NCI-H1694 treated with DMSO at 0.1 percent for 48 hours (cell line): ENCODE results near the gene ZNF768.
A peak's percentile ranks its signal among the peaks of the same experiment; 100 is the strongest.
"Not testable (repeated sequence)": the region's sequence is repeated elsewhere in the genome, so short reads cannot be mapped to it uniquely, and the experiment has no call there.

ENCODE experiments used
- DNase-seq: peaks from one replicate; lab custom pipeline; 2025; lab: John Stamatoyannopoulos, UW

The ZNF768 gene

DNA sequence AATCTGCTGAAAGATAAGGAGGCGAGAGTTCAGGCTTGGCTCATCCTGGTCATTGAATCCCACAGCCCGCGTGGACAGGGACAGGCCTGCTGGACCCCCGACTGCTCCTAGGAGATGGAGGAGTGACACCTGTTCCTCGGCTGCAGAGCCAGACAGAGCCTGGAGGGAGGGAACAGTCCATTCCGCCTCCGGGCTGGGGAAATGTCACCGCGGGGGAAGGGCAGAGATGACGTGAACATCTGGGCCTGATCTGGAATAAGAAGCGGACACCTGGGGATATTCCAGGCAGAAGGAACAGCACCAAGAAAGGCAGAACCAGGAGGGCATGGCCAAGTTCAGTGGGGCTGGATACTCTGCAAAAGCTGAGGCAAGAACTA is 6.8 kb upstream of the ZNF768 start:
- no peak for DNase-seq

DNA sequence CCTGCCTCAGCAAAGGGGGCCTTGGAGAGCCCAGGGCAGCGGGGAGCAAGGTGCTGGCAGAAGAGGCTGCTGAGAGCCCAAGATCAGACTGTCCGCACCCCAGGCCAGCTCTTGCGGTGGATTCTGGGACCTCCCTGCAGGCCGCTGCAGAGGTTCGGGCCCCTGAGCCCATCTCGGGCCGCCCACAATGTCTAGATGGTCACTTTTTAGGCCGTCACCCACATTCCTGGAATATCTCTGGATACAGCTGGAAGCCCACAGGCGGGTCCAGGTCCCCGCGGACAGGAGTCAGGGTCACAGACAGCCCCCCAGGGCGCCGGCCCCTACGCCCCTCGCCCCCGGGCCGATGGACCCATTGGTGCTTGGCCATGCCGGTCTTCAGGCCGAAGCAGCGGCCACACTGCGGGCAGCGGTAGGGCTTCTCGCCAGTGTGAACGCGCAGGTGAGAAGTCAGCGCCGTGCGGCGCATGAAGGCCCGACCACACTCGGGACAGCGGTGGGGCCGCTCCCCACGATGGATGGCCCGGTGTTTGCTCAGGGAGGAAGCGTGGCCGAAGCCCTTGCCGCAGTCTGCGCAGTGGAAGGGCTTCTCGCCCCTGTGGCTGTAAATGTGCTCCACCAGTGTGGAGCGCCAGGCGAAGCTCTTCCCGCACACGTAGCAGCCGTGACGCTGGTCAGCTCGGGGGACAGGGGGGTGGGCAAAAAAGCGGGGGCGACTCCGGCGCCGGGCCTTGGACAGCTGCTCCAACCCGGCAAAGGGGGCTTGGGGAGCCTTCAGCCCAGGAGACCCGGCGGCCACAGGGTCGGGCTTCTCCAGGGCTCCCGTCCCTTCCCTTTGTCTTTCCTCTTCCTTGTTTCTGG is 6.1 kb upstream of the ZNF768 start:
- DNase-seq, result no peak

DNA sequence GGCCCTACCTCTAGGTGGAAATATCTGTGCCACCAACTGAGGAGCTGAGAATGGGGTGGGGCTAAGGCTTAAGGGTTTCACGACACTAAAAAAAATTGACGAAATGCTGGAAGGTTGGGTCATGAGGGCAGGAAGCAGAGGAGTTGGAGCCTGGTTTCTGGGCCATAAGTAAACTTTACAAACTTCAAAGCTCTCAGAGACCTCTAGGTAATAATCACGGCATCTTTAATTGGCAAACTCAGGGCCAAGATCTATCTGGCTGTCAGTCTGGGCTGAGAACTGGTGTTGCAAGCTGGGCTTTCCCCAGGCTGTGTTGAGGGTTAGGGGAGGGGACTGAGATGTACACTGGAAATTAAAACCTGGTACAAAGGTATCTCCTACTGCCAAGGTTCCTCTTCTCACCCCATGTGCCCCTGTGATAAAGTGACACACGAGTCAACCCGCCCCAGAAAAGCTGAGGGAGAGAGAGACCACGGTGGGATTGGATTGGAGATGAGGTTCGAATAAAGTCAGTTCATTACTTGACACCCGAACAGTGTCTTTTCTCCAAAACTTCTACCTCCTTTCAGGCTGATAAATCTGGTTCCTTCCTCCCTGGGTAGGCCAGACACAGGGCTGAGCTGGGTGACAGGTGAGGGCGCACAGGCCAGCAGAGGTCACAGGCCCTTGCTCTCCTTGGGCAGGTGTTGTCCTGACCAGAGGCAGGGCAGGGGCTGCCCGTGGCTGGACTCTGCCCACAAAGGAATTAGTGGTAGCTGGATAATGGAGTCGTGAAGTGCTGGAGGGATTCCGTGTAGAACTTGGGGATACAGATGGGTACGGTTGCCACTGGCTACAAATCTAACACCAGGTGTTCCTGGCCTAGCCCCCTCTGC is 4.0 kb upstream of the ZNF768 start:
- DNase-seq, result no peak

DNA sequence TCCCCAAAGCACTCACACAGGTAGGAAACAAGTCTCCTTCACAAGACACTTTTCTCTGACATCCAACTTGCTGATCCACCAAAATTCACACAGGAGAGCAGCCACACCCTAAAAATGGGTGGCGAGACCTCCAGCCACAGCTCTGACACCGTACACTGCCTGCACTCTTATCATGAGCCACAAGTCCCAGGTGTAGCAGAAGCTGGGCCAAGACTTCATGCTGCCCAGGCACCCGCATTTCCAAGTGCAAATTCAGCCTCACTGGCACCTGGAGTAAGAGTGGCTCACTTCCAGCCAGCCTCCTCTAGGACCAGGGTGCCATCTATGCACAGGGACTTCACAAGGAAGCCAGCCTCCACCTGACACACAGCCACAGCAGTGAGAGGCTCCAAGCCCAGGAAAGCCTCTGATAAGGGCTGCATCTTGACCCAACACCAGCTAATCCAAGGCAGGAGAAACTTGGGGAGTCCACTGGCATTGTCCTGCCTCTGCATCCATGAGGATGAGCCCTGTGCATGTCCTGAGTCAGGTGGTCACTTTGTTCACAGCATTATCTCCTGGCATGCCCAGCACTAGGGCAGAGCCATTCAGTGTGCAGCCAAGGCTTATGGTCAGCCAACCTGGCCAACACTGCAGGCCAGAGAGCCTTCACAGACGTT is 2.6 kb upstream of the ZNF768 start:
- no peak for DNase-seq

DNA sequence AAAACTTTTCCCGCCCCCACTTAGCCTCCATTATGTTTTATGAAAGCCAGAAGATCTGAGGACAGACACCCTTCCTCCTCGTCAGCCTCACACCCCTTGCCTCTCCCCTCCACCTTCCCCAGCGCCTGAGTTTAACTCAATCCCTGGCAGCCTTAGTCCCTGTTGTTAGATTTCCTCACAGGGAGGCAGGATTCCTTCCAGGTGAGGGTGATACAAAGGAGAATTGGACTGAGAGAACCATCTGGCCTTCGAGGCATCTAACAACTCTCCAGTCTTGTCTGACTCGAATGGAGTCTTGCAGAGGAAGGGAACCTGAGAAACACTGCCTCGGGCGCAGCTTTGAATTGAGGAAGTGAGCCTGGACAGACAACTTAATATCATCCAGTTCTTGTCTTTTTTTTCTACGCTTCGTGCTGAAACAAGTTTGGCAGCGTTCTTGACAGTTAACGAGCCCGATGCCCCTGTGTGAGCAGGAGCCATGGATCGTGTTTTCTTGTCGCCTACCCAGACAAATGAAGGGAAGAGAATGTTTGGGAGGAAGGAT is 1.3 kb upstream of the ZNF768 start:
- no peak for DNase-seq

DNA sequence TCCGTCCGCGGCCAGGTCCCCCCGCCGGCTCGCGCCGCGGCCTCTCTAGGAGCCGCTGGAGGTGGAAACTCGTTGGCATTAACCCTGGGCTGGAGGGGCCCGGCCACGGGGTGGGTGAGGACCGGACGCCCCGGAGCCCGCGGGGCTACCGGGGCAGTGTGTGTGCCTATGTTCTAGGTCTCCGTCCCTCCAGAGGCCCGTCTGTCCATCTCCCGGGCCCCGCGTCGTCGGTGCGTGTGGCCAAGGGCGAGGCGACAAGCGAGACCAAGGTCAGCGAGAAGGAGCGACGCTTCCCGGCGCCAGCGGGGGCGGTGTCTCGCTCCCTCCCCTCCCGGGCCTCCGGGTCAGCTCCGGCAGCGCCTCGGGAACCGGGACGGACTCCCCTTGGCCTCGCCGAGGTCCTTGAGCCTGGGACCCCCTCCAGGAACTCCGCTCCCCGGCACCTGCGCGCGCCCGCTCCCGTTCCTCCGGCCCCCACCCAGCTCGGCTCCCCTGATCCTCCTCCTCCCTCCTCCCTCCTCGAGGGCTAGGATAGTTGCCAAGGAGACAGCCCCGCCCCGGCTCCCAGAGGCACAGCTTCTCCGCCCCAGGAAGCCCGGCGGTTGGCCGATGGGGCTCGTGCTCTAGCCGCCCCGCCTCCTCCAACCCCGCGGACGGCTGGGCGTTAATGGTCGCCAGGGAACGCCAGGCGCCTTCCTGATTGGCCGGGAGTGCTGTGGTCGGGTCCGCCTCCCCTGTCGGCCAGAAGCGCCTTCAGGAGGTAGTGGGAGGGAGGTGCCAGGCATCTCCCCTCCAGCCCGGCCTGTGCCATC is 663 bp upstream of the ZNF768 start:
- peak; percentile 90 for DNase-seq

DNA sequence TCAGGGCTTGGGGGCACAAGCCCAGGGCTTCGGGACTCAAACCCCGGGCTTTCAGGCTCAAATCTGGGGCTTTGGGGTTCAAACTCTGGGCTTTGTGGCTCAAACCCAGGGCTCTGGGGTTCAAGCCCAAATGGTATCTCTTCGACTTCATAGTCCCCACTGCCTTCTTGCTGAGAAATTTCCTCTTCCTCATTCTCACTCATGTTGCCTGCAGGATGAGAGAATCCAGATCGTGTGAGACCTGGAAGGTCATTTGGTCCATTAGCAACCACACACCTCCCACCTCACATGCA is 576 bp downstream of the ZNF768 start:
- no peak for DNase-seq

DNA sequence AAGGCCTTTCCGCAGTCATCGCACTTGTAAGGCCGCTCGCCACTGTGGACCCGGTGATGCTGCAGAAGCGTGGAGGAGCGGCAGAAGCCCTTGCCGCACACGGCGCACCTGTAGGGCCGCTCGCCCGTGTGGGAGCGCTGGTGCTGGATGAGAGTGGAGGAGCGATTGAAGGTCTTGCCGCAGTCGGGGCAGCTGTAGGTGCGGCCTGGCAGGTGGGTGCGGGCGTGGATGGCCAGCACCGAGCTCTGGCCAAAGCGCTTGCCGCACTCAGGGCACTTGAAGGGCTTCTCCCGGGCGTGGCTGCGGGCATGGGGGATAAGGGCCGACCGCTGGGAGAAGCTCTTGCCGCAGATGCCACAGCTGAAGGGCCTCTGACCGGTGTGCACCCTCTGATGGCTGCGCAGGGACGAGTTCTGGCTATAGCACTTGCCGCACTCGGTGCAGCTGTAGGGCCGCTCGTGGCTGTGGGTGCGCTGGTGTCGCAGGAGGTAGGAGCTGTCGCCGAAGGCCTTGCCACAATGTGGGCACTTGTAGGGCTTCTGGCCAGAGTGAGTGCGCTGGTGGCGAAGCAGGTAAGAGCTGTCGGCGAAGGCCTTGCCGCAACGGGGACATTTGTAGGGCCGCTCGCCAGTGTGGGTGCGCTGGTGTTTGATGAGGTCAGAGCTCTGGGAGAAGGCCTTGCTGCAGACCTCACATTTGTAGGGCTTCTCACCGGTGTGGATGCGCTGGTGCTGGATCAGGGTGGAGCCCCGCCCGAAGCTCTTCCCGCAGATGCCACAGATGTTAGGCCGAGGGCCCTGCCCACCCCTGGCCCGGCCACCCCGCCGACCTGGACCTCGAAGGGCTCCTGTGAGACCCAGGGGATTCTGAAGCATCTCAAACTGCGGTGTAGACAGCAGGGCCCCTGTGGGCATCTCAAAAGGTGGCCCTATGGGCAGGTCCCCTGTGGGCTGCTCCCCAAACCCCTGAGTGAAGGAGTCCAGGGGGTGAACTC is 1.5 kb downstream of the ZNF768 start:
- no peak for DNase-seq

DNA sequence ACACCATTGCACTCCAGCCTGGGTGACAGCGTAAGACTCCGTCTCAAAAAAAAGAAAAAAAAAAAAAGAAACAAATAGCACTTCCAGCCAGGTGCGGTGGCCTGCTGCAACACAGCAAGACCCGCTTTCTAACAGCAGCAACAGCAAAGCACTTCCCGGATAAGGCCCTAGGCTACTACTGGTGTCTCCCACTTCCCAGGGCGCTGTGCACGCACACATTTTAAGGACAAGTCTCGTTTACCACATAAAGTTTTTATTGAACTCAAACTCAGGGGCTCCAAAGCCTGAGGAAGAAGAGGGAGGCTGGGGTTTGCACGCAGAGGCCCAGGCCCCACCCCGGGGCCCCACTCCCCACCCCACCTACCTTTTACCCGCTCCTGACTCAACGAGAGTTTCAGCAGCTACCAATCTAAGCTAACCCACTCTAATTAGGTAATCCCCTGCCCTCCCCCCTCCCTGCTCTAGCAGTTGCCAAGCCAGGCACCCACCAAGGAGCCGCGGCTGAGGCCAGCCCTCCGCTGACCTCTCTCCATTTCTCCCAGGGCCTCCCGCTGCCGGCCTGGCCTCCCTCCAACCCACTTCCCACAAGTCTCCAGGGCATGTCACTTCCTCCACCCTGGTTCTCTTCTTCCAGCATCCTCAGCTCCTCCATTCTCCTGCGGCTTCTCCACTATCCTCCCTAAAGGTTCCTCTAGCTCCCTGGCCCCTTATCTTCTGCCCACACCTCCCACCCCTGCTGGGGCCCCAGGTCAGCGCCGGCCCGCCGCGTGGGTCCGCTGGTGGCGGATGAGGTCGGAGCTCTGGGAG is 2.4 kb downstream of the ZNF768 start:
- DNase-seq, result no peak

DNA sequence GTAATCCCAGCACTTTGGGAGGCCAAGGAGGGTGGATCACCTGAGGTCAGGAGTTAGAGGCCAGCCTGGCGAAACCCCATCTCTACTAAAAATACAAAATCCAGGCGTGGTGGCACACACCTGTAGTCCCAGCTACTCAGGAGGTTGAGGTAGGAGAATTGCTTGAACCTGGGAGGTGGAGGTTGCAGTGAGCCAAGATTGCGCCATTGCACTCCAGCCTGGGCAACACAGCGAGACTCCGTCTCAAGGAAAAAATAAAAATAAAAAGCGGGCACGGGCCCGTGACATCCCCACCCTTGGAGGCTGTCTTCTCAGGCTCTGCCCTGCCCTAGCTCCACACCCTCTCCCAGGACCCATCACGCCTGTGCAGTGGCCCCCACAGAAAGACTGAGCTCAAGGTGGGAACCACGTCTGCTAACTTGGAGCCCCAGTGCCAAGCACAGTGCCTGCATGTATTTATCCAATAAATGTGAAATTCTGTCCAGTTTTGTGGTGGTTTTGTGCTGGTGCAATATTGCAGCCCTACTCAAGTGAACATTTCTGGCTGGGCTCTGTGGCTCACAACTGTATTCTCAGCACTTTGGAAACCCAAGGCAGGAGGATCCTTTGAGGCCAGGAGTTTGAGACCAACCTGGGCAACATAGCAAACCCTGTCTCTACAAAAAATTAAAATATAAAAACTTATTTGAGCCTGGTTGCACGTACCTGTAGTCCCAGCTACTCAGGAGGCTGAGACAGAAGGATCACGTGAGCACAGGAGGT is 3.5 kb downstream of the ZNF768 start:
- DNase-seq, result not testable (repeated sequence)

DNA sequence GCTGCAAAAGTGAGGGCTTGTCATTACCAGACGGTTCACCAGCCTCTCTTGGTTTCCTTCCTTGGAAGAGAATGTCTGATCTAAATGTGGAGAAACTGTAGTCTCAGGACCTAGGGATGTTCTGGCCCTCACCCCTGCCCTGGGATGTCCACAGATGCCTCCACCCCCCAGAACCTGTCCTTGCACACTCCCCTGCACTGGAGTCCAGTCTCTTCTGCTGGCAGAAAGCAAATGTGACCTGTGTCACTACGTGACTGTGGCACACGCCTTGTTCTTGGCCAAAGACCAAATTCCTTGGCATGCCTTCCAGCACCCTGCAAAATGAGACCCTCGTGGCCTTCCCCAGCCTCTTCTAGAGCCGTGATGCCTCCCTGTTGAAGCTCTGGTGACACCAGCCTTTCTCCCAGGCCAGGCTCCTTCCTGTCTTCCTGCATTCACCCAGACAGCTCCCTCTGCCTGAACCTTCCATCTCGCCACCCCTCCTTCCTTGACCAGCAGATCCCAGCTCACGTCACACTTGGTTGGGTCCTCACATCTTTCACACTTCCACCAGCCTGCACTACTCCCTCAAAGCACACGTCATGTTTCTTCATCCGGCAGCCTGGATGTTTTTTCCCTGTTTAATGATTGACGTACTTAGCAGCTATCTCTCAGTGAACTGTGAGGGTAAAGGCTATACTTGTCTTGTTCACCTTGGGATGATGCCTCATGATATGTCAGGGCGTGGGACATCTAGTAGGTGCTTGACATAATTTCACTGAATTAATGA is 4.3 kb downstream of the ZNF768 start:
- DNase-seq, result no peak

DNA sequence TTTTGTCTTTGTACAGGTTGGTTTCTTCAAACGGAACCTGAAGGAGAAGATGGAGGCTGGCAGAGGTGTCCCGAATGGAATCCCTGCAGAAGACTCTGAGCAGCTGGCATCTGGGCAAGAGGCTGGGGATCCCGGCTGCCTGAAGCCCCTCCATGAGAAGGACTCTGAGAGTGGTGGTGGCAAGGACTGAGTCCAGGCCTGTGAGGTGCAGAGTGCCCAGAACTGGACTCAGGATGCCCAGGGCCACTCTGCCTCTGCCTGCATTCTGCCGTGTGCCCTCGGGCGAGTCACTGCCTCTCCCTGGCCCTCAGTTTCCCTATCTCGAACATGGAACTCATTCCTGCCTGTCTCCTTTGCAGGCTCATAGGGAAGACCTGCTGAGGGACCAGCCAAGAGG is 4.9 kb downstream of the ZNF768 start:
- no peak for DNase-seq

DNA sequence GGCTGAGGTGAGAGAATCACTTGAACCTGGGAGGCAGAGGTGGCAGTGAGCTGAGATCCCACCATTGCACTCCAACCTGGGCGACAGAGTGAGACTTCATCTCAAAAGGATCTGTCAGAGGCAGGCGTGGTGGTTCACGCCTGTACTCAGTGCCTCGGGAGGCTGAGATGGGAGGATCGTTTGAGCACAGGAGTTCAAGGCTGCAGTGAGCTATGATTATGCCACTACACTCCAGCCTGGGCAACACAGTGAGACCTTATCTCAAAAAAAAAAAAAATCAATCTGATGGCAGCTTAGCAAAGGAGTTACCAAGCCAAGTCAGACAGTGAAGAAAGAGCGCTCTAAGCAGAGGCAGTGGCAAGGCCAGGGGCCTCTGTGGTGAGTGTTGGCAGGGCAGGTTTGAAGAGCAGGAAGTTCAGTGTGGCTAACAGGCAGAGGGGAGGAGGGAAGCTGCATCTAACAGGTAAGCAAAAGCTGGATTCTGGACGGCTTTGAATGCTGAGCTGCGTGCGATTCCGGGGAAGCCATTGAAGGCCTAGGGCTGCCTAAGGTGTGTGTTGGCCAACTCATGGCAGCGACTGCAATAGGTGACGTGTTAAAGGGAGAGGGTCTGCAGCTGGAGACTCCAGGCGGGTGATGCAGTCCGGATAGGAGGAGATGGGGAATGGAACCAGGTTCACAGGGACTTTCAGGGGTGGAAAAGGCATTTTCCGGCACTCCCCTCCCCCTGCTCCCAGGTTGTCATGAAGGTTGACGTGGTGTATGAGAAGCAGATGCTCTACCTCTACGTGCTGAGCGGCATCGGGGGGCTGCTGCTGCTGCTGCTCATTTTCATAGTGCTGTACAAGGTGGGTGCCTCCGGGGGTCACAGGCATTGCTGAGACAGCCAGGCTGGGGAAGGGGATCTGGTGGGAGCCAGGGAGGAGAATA is 7.0 kb downstream of the ZNF768 start:
- no peak for DNase-seq

DNA sequence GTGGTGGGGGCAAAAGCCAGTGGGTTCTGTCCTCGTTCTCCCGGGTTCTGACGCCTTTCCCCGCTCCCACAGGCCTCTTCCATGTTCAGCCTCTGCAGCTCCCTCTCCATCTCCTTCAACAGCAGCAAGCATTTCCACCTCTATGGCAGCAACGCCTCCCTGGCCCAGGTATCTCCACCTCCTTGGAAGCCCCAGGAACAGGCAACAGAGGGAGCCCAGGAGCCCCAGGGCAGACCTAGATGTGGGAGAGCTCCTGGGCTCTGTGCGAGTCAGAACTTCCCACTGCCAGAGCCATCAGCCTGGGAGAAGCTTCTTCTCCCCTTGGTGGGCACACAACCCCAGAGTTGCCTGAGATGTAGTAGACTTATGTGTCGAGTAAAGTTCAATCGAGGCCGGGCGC is 7.8 kb downstream of the ZNF768 start:
- DNase-seq, result no peak

DNA sequence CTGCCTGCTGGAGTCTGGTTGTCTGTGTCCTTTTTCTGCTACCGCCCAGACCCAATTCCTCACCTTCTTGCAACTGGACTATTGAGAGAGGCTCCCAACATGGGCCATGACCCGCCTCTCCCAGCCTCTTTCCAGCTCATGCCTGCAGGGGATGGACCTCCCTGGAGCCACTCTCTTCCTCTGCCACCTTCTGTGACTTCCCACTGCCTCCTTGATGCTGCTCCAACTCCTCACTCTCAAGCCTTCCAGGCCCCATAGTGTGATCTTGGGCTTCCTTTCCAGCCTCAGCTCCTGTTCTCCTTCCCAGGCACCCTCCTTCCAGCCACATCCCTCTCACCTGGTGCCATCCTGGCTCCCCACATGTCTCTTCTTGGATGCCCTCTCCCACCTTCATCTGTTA is 11.1 kb downstream of the ZNF768 start:
- no peak for DNase-seq

DNA sequence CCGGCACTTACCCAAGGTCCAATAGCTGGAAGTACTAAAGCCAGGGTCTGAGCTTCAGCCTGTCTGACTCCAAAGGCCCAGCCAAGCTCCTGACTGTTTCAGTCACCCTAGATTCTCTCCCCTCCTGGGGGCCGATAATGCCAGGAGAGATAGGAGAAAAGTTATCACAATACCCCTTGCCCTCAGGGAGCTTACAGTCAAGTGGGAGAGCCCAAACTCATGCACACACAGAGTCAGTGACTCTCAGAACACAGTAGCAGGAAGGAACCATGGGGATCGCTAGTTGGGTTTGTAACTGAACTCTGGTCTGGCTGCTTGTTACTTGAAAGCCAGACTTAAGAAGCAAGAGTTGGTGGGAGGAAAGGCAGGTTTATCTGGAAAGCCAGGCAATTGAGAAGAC is 14.9 kb downstream of the ZNF768 start:
- no peak for DNase-seq

DNA sequence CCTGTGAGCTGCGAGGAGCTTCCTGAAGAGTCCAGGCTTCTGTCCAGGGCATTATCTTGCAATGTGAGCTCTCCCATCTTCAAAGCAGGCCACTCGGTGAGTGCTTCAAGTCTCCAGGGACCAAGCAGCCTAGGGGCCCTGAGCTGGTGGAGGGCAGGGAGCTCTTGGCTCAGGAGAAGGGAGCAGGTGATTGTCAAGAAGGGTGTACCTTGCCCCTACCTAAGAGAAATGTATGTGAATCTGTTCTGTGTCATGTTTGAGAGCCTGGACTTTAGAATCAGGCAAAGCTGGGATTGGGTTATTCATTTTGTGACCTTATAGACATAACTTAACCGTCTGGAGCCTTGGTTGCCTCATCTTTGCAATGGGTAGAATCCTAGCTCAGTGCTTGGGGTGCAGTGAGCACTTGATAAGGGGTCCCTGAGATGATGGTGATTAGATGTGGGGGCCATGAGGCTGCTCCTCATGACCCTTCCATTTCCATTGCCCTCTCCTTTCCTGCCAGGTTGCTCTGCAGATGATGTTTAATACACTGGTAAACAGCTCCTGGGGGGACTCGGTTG is 15.9 kb downstream of the ZNF768 start:
- DNase-seq, result no peak
